ENCODE data around the gene COBL.

Gene COBL

DNA sequence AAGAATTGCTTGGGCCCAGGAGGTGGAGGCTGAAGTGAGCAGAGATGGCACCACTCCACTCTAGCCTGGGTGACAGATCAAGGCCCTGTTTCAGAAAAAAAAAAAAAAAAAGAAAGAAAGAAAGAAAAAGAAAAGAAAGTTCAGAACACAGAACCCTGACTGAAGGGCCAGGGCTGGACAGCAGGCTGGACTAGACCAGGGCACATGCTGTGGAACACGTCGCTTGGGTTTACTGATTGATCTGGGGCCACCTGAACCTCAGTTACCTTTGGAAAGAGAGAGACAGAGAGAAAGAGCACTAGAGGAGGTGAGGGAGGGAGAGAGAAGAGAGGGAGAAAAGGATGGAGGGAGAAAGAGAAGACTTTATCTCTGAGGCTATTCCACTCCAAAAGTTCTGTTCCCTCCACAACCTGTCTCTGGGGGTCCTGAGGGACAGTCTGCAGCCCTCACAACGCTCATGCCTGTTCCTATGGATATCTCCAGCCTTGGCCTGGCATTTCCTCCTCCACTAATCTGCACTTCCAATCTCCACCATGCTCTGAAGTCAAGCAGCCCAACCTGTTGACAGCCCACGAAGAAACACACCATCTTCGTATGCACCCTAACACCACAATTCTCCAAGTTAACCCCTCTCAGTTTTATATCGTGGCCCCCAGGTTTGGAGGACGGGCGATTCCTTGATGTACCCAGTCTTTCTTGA, 81.8 kb downstream of the COBL start:
- TF ChIP-seq, protein P1, sequence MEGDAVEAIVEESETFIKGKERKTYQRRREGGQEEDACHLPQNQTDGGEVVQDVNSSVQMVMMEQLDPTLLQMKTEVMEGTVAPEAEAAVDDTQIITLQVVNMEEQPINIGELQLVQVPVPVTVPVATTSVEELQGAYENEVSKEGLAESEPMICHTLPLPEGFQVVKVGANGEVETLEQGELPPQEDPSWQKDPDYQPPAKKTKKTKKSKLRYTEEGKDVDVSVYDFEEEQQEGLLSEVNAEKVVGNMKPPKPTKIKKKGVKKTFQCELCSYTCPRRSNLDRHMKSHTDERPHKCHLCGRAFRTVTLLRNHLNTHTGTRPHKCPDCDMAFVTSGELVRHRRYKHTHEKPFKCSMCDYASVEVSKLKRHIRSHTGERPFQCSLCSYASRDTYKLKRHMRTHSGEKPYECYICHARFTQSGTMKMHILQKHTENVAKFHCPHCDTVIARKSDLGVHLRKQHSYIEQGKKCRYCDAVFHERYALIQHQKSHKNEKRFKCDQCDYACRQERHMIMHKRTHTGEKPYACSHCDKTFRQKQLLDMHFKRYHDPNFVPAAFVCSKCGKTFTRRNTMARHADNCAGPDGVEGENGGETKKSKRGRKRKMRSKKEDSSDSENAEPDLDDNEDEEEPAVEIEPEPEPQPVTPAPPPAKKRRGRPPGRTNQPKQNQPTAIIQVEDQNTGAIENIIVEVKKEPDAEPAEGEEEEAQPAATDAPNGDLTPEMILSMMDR (IDR thresholded peaks at IDR 0.05; ENCODE audit: poor library complexity, severe bottlenecking): no peak
- no peak overlapping the region for H3K4me3 ChIP-seq (ENCODE audit: severe bottlenecking)

DNA sequence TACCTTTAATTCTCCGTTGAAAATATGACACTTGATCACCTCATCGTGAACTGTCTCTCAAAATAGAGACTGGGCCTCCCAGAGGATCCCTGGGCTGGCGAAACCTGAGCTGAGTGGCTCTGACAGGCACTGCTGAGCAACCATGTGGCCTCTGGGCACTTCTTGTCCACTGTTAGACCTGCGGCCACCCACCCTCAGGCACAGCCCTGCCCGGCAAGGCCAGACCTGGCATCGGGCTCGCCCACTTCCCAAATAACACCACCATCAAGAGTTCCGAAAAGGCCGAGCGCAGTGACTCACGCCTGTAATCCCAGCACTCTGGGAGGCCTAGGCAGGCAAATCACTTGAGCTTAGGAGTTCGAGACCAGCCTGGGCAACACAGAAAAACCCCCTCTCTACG, 82.5 kb downstream of the COBL start:
- ATAC-seq (ENCODE audit: low read depth) (no peak), DNase-seq (ENCODE audit: low spot score) (no peak)
- no peak overlapping the region for H3K4me3 ChIP-seq (ENCODE audit: severe bottlenecking)
- TF ChIP-seq, protein P1 (IDR thresholded peaks at IDR 0.05; ENCODE audit: poor library complexity, severe bottlenecking): no peak
- H3K27me3 ChIP-seq (ENCODE audit: insufficient read depth, poor library complexity, severe bottlenecking): no peaks in the 10 kb centered on the region
- H3K27ac ChIP-seq (ENCODE audit: poor library complexity, severe bottlenecking): no peak overlapping the region
- H3K36me3 ChIP-seq (ENCODE audit: low read depth): no peaks in the 10 kb centered on the region
- no peaks in the 10 kb centered on the region for H3K9me3 ChIP-seq (ENCODE audit: severe bottlenecking)
- no peaks in the 10 kb centered on the region for H3K4me1 ChIP-seq (ENCODE audit: insufficient read depth, poor library complexity, severe bottlenecking)

More for the DNA sequence above, 81.8 kb downstream of the COBL start:
- Histone ChIP-seq H3K36me3 (ENCODE audit: low read depth) (no peaks in the 10 kb centered on the region), H3K9me3 (ENCODE audit: severe bottlenecking) (no peaks in the 10 kb centered on the region), H3K27ac (ENCODE audit: poor library complexity, severe bottlenecking) (no peak overlapping the region), H3K27me3 (ENCODE audit: insufficient read depth, poor library complexity, severe bottlenecking) (no peaks in the 10 kb centered on the region), H3K4me1 (ENCODE audit: insufficient read depth, poor library complexity, severe bottlenecking) (no peaks in the 10 kb centered on the region)
- ATAC-seq (ENCODE audit: low read depth) (no peak), DNase-seq (ENCODE audit: low spot score) (no peak)

DNA sequence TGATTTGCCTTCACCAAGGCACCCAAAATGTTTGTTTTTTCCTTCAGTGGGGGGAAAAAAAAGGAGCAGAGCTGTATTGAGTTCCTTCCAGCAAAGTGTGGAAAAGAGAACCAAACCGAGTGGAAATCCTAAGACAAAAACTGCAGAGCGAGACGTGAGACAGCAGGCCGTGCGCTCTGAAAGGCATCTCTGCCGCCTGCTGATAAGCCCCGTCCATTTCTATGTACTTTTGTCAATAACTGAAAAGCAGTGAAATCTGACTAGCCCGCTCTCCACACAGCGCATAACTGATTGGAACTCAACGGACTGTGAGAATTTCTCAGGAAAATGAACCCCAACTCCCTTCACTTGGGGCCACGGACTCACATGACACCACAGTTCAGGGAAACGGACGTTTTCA, 83.2 kb downstream of the COBL start:
- Histone ChIP-seq H3K36me3 (ENCODE audit: low read depth) (no peaks in the 10 kb centered on the region), H3K9me3 (ENCODE audit: severe bottlenecking) (no peaks in the 10 kb centered on the region), H3K4me1 (ENCODE audit: insufficient read depth, poor library complexity, severe bottlenecking) (no peaks in the 10 kb centered on the region), H3K27ac (ENCODE audit: poor library complexity, severe bottlenecking) (no peak overlapping the region), H3K27me3 (ENCODE audit: insufficient read depth, poor library complexity, severe bottlenecking) (no peaks in the 10 kb centered on the region), H3K4me3 (ENCODE audit: severe bottlenecking) (no peak overlapping the region)
- DNase-seq (ENCODE audit: low spot score) (no peak), ATAC-seq (ENCODE audit: low read depth) (no peak)
- TF ChIP-seq, protein P1 (IDR thresholded peaks at IDR 0.05; ENCODE audit: poor library complexity, severe bottlenecking): no peak

DNA sequence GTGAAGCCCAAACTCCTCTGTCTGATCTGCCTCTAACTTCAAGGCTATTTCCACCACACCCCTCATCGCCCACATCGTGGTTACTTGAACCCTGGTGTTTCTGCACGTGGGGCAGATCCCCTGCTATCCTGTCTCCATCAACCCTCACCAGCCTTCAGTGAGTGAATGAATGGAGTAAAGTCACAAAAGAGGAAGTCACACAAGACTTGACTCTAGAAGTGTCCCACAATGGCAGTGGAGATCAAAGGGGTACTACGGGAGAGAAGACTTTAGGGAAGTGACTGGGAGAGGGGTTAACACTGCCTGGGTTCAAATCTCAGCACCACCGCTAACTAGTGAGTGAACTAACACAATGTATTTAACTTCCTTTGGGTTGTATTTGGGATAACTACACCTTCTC, 85.9 kb downstream of the COBL start:
- Histone ChIP-seq H3K4me3 (ENCODE audit: severe bottlenecking) (no peak overlapping the region), H3K9me3 (ENCODE audit: severe bottlenecking) (no peaks in the 10 kb centered on the region), H3K27ac (ENCODE audit: poor library complexity, severe bottlenecking) (no peak overlapping the region), H3K27me3 (ENCODE audit: insufficient read depth, poor library complexity, severe bottlenecking) (no peaks in the 10 kb centered on the region), H3K36me3 (ENCODE audit: low read depth) (no peaks in the 10 kb centered on the region), H3K4me1 (ENCODE audit: insufficient read depth, poor library complexity, severe bottlenecking) (no peaks in the 10 kb centered on the region)
- DNase-seq (ENCODE audit: low spot score) (no peak), ATAC-seq (ENCODE audit: low read depth) (no peak)
- TF ChIP-seq, protein P1 (IDR thresholded peaks at IDR 0.05; ENCODE audit: poor library complexity, severe bottlenecking): no peak

DNA sequence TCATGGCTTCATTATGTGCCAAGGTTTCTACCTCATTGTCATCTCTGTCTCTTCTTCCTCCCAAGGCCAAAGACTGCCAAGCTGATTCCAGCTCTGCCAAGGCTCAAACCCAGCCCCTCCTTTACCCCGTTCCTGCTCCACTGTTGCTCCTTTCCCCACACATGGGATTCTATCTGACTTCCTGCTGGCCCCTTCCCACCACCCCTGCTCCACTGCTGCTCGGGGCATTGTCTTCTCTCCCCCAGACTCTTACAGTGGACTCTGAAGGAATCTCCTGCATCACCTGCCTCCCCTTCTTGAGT, 86.3 kb downstream of the COBL start:
- ATAC-seq (ENCODE audit: low read depth): no peak
- H3K4me1 ChIP-seq (ENCODE audit: insufficient read depth, poor library complexity, severe bottlenecking): no peaks in the 10 kb centered on the region

More for the DNA sequence above, 86.3 kb downstream of the COBL start:
- no peaks in the 10 kb centered on the region for H3K27me3 ChIP-seq (ENCODE audit: insufficient read depth, poor library complexity, severe bottlenecking)
- TF ChIP-seq, protein P1 (IDR thresholded peaks at IDR 0.05; ENCODE audit: poor library complexity, severe bottlenecking): no peak
- no peak overlapping the region for H3K27ac ChIP-seq (ENCODE audit: poor library complexity, severe bottlenecking)
- H3K4me3 ChIP-seq (ENCODE audit: severe bottlenecking): no peak overlapping the region
- no peaks in the 10 kb centered on the region for H3K9me3 ChIP-seq (ENCODE audit: severe bottlenecking)
- no peaks in the 10 kb centered on the region for H3K36me3 ChIP-seq (ENCODE audit: low read depth)
- DNase-seq (ENCODE audit: low spot score): no peak
